NAMALWA (cell line): ENCODE results near the gene OPCML.

ENCODE experiments used
- DNase-seq: peaks from one replicate; pipeline ENCODE4 v3.0.0-alpha.2; 2015; ENCODE audit warnings: low spot score

The OPCML gene

DNA sequence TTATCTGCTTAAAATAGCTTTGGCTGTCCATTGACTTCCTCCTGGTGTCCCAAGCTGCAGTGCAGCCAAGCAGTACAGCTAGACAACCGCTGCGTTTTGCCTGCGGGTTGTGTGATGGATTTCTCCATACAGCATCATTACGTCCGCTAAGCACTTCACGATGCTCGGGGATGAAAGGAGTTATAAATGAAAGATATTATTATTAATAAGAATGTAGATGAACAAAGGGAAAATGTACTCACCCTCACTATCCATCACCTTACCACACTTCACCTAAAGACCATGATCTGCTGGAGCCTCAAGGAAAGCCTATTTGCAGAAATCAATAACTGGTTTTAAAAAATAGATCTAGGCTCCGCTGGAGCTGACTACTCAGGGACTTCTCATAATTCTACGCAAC lies 509.1 kb downstream of the OPCML start:
- no peak for DNase-seq

DNA sequence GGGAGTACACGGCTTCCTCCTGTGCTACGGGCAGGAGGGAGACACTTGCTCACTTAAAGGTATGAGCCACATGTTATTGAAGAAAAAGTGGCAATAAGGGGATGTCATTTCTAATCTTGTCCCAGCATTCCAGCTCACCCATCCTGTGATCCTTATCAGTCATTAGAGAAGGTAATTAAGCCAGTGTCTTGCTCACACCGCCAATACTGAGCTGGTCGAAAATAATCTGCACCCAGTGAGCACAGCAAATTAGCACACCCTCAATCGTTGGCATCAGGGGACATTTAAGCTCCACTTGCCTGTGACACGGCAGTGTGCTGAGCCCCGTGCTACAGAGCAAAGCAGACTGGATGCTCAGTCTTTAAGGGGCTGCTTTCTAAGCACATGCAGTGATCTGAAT lies 510.7 kb downstream of the OPCML start:
- DNase-seq: no peak

DNA sequence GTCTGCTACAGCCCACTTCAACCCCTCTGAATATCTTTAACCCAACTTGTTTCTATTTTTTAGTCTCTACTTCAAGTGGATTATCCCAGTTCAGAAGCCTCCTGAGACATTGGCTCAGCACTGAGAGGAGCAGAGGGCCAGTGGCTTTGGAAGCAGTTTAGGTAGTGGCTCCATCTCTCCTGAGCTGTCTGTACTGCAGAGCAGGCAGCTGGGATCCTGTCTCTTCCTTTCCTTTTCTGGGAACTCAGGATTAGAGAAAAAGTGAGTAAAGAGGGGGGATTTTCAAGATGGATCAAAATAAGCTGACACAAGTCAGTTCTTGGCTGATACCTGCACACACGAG lies 512.0 kb downstream of the OPCML start:
- no peak for DNase-seq

DNA sequence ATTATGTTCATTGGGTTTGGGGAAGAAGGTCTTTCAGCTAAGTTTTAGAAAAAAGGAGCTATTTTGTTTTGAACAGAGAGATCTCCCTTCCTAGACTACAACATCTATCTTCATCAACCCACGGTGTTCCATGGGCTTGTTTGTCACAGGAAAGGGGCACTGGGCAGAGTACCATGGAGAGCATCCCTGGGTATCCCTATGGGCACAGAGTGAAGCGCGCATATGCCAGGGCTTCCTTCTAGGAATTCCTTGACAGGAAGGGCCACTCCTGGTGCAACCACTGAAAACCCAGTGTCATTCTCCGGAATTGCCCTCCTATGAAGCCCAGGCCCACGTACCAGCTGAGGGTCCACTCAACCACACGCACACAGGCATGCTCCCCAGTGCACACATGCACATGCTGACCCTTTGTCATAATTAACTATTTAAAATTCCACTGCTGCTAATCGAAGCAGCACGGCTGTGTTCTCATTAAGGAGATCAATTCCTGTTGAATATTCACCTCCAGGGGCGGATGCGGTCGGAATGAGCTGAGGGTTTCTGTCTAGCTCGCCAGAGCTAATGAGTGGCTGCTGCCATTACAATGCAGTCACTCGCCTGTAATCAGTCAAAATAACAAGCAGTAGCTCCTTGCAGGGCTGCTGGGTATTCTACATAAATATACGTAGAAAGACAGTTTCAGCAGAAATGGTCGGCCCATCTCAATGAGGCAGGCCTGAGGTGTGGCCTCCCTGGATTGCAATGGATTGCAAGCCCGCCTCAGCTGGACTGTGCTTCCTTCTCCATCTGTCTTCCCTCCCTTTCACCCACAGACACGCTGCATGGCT lies 512.5 kb downstream of the OPCML start:
- DNase-seq: no peak

DNA sequence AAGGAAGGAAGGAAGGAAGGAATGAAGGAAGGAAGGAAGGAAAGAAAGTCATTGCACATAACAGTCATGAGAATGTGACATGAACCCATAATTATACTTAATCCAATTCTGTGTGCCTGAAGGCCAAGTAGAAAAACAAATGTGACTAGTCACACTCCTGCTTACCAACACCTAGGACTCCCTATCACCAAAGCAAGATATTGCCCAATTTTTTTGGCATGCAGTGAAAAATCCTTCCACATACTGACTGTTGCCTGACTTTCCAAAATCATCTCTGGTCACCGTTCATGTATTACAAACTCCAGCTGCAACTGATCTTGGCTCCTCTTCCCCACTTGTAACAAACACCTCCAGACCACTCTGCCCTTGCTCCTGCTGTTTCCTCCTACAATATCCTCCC lies 516.8 kb downstream of the OPCML start:
- DNase-seq: no peak

DNA sequence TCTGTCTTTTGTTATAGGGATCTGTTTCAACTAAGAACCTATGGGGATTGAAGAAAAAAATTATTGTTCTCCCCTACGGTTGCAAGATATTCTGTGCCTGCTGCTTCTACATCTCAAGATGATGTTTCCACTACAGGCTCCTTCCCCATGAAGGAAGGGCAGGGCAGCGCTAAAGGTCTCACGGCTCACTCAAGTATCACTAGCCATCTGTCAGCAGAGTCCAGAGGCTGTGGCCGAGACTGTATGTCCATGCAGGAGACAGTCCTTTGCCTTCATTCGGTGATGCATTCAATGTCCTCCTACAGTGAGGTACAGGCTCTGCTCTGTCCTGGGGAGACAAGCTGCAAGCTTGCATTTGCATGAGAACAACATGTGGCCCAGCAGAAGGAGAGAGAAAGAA lies 518.0 kb downstream of the OPCML start:
- DNase-seq: no peak

DNA sequence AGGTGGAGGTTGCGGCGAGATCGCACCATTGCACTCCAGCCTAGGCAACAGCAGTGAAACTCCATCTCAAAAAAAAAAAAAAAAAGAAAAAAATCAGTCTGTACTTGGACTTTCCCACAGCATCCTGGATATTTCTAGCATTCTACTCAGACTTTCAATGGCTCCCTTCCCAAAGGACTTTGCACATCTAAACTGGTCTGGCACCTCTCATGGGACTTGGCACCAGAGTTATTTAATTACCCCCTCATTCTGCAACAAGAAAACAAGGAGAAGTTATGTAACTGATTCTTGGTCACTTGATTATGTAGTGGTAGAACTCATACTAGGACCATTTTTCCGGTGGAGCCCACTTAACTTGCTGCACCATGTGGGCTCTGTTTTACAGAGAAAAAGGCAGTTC lies 519.5 kb downstream of the OPCML start:
- no peak for DNase-seq

DNA sequence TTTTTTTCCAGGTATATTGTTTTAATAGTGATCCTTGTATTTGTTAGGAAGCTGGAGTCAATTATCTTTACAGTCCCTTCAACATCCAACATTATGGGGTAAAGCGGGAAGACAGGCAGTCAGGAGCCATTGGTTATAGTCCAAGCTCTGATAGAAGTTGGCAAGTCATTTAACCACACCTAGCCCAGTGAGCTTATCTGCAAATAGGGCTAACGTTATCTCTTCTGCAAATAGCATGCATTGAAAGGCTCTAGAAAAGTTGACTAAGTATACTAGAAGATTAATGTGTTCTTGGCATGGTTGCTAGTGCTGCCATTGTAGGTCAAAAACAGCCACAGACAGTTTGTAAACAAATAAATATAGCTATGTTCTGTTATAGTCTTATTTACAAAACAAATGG lies 520.7 kb downstream of the OPCML start:
- DNase-seq: no peak

DNA sequence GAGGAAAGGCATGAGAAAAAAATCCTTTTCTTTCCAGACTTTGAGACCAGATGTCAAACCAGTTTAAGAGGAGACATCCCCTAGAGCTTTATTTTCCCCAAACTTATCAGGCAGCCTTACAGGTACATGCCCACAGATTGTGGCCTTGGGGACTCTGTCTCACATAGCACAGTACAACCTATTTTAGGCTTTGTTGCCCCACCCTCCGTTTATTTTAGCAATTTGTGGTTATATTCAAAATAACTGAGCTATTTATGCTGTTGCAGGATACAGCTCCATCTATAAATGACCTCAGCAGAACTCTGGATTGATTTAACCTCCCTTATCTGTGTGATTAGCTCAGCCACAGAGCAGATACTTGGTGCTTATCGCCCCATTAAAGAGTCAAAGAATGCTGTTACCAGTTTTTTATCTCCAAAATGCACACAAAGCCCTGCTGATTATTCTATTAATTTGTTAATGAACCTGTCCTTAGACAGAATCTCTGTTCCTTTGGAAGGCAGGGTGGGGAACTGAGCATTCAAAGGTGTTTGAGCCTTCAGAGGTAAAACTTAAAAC lies 525.2 kb downstream of the OPCML start:
- no peak for DNase-seq

DNA sequence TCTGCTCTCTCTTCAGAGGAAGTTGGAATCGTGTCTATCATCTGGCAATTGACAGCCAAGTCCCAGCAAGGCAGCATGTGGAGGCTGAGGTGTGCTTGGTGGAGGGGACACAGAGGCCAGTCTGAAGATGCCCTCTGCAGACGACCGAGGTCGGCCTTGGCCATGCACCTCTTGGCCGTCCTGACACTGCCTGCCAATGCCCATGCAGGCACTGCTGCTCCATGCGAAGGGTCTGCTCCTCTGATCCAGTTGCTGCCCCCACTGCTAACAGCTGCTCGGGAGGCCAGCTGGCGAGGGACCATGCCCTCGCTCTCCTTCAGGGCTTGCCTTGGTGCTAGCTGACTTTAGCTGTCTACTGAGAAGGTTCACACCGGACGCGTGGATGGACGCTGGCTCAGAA lies 527.9 kb downstream of the OPCML start:
- no peak for DNase-seq

DNA sequence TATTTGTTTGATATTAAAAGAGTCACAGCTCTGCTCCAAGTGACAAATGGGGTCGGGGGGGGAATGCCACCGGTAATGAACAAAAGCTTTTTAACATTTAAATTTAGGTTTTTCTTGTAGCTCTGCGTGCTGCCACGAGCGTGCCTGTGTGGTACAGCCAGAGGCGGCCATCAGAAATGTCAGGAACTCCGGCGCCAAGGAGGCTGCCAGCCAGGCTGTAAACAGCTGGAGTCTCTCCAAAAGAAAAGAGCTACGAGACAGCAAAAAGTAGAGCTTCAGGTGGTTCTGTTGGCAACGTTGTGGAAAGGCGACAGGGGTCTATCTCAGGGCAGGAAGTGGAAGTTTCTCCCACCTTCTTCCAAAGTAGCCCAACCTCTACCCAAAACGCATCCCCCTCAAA lies 532.8 kb downstream of the OPCML start:
- DNase-seq: no peak

DNA sequence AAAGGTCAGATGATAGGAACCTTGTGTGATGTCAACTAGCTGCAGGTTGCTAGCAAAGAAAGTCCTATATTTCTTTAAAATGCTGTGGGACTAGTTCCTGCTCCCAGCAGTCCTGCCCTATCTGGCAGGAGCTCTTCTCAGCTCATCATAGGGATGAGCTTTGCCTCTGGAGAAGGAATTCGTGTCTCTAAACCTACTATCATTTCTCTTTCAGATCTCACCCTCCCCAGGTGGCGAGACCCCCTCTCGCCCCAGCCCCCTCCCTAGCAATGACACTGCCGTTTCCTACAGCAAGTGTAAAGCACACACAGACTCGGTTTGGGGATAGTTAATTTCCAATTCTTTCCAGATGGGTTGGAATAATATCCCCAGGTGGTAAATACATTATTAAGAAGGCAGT lies 533.3 kb downstream of the OPCML start:
- no peak for DNase-seq

DNA sequence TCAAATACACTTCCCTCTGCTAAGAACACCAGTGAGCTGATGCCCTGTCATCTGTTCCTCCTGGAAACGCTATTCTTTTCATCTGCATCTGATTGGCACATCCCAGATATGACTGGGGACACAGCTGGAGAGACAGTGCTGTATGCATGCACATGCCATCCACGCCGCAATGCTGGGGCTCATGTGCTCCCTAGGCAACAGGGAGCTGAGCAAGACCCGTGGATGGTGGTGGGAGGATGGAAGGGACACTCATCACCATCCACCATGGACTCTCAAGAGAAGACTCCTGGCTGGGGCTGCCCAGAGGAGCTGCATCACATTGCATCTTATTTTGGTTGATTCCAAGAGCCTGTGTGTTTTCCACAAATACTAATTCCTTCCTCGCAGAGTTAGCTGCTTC lies 534.9 kb downstream of the OPCML start:
- no peak for DNase-seq

DNA sequence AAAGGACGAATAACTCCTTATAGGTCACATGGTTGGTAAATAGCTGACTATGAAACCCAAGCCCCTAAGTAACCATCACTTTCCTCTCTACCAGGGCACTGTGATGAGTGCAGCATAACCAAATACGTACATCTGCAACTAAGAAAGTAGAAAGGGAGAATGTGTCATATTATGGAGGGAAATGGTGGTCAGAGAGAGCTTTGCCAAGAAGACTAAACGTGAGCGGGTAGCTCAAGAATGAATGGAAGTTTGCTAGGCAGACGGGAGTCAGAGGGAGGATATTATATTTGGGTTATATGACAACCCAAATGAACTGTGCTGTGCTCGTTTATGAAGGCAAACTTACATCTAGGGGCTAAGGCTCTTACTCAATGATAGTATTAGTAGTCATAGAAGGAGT lies 537.3 kb downstream of the OPCML start:
- DNase-seq: no peak

DNA sequence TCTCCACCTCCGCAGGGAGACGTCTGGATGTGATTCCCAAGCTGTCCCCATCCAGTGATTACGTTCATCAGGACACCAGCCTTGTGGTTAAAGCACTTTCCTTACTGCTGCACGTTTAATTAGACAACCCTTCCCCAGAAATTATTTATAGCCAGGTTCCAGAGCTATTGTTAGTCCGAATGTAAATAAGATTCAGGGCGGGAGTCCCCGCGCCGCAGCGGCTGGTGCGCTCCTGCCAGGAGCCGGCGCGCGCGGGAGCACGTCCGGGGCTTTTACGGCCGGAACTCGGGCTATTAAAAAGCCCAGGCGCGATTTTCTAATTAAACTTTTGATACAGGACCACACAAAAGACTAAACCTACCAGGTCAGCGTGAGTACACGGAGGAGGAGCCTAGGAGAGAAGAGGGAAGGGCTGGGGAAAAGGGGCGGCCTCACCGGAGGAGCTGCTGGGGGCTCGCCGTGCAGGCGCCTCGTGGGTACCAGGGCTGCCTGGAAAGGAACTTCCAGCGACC lies 538.3 kb downstream of the OPCML start:
- no peak for DNase-seq

DNA sequence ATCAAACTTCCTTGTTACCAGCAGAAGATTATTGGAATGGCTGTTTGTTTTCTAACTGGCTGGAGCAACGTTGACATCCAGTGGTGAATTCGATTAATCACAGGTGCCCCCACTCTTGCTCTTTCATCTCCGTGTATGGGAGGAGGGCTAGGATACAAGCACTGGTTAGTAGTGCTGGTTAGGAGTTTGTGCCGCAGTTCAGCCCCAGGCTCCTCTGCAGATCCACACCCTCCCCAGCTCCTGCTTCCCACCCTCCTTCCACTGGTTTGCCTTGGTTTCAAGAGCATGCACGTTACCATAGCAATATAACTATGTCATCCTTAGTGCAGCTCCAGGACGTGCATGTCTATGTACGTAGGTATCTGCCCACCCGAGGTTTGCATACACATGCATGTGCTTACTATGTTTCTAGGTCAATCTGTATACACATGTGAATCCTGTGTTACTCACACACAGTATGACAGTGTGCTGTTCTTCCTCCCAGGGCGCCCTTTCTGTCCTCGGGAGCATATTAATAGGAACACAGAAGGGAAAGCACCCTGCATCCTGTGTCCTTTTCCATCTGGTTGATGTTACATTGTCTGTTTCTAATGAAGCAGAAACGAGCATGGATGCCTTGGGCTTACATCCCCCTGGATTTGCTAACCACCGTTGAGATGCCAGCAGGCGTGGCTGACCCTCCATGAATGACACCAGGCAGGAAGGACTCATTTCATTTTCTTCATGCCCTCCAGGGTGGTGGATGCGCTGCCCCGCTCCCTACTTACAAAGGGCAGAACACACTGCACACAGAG lies 539.3 kb downstream of the OPCML start:
- no peak for DNase-seq

DNA sequence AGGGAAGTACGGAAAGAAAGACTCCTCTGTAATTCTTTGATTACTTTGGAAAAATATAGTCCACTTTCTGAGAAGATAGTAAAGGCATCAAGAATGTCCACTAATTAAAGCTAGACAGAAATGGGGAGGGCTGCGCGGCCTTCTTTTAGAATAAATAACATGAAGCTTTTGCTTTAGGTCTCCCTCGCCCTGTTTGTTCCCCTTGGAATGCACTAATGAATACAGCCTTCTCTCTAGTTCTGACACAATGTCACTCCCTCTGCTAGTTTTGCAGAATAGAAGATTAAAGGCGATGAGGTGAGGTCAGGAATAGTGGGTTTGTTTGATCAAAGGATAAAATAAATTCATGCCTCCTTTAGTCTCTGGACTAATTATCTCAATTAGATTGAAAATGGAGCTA lies 543.9 kb downstream of the OPCML start:
- no peak for DNase-seq

DNA sequence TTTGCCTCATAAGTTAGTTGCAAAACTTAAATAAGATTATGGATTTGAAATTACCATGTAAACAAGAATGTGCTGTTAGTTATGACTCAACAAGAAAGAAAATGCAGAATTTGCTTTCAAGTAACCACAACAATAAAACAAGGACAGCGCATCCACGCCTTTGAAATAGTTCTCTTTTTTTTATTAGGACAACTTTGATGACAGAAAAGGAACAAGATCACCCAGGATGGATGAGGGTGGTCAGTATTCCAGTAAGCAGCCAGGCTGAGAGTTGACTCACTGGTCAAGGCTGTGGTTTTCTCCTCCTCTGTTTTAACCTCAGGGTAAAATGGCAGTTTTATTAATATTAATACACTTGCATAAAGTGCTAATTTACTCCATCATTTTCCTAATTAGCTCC lies 544.4 kb downstream of the OPCML start:
- DNase-seq: no peak

DNA sequence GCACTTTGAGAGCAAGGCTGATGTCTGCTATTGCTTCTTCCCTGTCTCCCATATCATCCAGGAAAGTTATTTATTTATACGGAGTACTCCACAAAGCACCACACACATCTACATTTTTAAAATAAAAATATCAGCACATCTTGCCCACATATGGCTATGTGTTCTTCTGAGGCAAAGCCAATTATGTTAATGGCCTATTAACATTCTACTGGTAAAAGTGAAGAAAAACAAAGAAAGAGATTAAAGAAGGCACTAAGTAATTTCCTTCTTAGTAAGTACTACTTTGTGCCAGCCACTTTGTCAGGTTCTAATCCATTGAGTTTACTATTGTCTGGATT lies 548.7 kb downstream of the OPCML start:
- DNase-seq: no peak

DNA sequence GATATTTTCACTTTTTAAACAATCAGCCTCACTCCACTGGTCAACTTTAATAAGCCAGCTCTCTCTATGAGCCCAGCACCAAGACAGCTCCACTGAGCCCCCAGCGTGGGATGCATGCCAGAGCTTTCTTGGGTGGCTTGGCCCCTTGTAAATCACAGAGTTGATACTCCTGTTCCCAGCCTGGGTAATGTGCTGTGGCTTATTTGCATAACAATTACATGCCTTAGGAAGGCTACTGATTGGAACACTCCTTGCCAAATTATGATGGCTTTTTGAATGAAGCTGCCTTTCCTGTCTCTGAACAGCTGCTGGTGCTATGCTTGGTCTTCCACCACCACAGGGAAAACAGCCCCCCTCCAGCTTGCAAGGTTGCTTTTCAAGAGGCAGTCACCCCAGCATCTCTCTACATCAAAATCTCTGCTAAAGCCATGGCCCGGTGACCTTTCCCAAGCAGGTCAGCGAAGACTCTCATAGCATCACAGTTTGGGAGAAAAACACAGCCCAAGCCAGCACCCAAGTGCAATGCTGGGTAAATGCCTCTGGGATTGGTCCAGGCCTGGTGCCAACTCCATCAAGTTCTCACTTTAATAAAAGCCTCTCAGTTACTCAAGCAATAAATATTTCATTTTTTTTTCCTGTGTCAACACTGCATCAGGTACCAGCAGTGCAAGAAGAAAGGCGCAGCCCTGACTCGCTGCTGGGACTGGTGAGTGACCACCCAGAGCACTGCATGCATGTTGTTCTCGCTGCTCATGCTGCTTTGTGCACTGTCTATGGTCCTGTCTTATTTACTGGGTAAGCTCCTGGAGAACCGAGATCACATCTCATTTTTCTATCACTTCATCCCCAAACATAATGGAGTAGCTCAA lies 549.3 kb downstream of the OPCML start:
- no peak for DNase-seq

DNA sequence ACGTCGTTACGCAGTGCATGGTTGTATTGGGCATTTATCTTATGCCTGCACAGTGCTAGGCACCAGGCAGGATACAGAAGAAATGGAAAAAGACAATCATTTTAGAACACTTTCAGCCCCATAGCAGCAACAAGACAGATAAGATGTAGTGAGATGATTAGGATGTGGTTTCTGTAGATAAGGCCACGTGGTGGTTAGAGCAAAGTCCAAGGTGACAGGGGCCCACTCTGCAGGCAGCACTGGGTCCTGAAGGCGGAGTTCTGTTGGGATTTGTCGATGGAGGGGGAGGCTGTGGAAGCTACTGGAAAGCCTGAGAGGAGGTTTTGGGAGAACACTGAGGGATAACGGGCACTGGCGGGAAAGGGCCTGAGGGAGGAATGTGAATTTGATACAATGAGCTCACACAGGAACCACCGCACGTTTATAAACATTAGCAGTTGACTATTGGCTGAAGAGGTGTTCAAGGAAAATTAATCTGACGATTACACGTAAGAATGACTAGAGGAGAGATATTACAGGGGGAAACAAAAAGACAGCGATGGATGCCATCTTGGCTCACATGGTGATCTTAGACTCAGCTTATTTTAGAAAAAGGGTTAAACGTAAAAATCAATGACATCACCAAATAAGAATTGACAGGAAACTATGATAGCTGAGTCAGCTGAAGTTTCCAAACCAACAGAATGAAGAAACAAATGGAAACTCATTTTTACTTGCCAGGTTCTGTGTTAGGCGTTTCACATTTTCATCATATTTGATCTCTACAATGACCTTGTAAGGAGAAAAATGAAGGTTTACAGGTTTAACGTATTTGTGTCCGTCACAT lies 551.0 kb downstream of the OPCML start:
- DNase-seq: no peak
